HUDEP-2 (cell line): Measurements from ENCODE around the gene GRIP1.

Experiments
- DNase-seq, 76 experiments: peaks; one replicate each; lab custom pipeline; 2025; ENCODE audit not compliant: unreplicated experiment in 76 of 76; lab: John Stamatoyannopoulos, UW

Gene GRIP1

DNA sequence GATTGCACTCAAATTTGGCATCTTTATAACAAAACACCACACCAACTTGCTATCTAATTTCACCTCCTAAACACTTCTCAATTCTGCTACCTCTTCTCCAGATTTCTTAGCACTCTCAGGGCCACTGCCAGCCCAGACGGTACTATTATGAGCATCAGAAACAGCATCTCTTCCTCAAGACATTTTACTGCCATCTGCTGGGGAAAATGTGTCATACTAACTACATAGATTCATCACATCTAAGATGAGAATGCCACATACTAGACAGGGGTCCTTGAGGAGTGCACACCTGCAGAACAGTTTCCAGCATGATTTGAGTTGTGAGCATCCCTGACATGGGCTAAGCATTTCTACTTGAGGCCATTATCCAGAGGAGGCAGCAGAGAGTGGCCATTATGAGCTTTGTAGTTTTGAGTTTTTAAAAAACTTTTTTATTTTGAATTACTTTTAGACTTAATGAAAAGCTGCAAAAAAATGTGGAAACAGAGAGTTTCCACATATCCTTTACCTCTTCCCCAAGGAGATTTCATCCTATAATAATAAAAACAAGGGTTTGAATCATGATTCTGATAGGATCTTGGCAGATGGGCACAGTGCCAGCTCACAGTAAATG lies 15.1 kb upstream of the GRIP1 start:
- peak in 24 of 76 experiments; percentile 1 to 55 (median 22) for DNase-seq

DNA sequence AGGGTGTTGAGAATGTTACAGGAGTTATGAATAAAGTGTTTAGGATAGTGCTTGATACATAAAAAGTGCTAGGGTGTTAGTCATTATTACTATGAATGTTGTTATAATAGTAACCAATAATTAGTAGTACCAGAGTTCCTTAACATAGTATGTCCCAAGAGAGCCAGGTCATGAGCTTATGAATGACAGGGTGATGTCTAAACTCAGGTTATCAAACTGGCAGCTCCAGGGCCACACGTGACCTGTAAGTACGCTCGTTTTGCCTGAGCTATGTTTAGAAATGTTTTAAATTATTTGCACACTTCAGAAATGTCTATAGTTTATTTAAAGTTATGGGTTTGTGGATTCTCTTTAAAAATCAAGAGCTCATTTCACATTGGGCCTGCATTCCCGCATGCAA lies 14.1 kb upstream of the GRIP1 start:
- no peak for DNase-seq

- no peak for DNase-seq
Observed at GRCh38 chr12:66692170-66692569, 13.3 kb upstream of the GRIP1 start.

DNA sequence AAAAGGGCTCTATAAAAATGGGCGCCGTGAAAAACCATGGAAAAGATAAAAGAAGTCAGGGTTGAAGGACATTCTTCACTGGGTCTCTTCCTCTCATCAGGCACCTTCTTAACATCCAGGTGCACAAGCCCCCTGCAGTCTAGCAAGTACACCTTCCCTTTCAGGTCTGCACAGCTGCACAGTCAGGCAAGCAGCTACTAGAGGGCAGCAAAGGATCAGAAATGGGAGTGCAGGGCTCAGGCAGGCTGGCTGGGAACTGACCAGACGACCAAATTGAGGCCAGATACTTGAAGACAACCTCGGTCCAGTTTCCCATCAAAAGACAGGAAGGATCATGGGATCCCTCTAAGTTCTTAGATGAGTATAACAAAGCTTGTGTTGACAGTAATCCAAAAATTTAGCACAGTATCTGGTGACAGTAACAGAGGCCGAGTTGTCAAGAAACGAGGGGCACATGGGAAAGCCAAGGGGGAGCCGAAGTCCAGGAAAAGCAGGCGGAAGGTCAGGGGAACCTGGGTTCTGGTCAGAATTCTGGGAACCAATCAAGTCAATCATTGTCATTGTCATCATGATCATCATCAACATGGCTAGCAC lies 10.1 kb upstream of the GRIP1 start:
- DNase-seq: peak in 12 of 76 experiments; percentile 1 to 26 (median 6)

DNA sequence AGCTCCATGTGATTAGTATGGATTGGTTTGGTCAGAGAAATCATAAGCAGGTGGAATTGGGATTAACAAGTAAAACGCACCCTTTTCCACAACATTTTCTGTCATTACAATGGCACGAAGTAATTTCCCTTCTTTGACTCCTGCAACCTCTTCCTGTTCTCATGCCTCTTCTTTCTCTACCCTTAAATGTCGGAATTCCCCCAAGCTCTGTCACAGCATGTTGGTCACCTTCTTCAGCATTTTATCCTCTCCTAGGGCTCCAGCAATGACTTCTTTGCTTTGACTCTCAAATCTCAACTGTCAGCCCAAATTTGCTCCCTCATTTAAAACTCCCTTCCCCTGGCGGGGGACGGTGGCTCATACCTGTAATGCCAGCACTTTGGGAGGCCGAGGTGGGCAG lies 5.3 kb upstream of the GRIP1 start:
- no peak for DNase-seq

- no peak for DNase-seq
Observed at GRCh38 chr12:66683822-66684221, 4.9 kb upstream of the GRIP1 start.

GRCh38 chr12:66683073-66683472 lies 4.2 kb upstream of the GRIP1 start:
- DNase-seq: no peak

DNA sequence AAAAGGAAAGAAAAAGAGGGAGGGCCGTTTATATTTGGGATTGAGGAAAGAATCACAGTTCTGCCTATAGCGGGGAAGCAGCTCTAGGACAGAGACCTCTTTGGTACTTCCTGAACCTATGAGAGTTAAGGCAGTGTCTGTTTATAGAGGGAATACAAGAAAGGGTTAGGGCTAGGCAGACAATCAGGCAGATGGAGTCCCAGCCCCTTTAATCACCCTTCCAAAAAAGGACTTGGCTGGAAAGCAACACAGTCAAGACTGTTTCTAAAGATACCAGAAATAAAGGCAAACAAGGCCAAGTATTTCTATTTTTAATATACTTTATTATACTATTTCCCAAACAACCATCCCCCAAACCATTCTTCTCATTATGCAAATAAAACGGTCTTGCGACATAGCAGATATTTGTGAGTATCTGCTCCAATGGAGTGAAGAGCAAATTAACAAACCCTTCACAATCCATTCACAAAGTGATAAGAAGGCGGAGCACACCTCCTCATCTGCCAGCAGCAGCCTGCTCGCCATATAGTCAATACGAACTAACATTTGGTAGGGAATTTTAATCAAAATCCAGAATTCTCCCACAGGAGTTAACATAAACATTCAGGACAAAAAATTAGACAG lies 697 bp upstream of the GRIP1 start:
- DNase-seq: no peak

- DNase-seq: no peak
Observed at GRCh38 chr12:66676241-66676640, 2.6 kb downstream of the GRIP1 start.

DNA sequence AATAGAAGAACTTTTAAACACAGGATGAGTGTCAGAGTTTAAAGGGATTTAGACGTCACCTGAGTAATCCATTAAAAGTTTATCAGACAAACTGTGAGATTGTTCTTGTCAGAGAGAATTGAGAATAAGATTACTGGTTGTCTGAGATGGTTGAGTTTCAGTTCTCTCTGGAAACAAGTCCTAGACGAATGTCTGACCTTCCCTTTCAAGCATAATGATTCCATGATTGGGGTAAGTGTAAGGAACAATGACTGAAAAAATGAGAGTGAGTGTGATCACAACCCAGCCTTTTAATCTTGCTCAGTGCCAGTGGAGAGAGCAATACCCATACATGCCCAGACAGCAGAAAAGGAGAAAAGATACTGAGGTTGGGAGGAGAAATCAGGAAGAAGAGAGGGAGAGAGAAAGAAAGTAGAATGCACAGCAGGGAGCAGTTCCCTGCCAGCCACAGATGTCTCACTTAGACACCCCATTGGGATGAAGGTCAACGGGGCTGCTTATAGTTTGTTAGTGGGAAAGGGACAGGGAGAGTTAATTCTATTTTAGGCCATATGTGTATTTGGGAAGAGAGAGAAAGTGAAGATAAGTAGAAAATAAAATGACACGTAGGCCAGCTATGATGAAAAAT lies 4.3 kb downstream of the GRIP1 start:
- no peak for DNase-seq

GRCh38 chr12:66669541-66669940 lies 9.3 kb downstream of the GRIP1 start:
- DNase-seq: no peak

GRCh38 chr12:66668311-66668710 lies 10.6 kb downstream of the GRIP1 start:
- no peak for DNase-seq

GRCh38 chr12:66667906-66668305 lies 11.0 kb downstream of the GRIP1 start:
- no peak for DNase-seq

- no peak for DNase-seq
Observed at GRCh38 chr12:66666481-66666880, 12.4 kb downstream of the GRIP1 start.

GRCh38 chr12:66665435-66665985 lies 13.4 kb downstream of the GRIP1 start:
- DNase-seq: no peak

DNA sequence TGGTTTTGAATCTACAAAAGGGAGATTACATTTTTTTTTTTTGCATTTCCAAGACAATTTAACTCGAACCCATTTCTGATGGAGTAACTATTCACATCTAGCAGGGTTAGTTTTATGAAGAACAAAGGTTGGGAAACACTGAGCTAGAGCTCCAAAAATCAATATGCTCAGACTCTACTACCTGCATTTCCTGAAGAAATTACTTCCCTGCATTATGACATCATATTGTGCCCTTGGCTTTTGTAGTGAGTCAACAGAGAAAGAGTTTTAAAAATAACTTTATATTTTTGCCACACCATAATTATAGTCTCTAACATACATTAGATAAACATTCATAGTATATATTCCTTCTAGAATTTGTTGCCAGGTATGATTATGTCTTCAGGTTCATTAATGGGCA lies 14.8 kb downstream of the GRIP1 start:
- DNase-seq: no peak

- DNase-seq: no peak
Observed at GRCh38 chr12:66663611-66664010, 15.3 kb downstream of the GRIP1 start.

- DNase-seq: peak in 1 of 76 experiments; percentile 13
Observed at GRCh38 chr12:66662729-66663128, 16.1 kb downstream of the GRIP1 start.

GRCh38 chr12:66662179-66662578 lies 16.7 kb downstream of the GRIP1 start:
- DNase-seq: no peak

GRCh38 chr12:66661357-66661756 lies 17.5 kb downstream of the GRIP1 start:
- no peak for DNase-seq

- DNase-seq: no peak
Observed at GRCh38 chr12:66653796-66654195, 25.1 kb downstream of the GRIP1 start.
